NT2/D1 (cell line): ENCODE data around the gene OLFM3.

Experiments used
- SUZ12 ChIP-seq: IDR thresholded peaks from 2 replicates; pipeline ENCODE4 v1.6.1; 2011; ENCODE audit not compliant: insufficient read length, insufficient read depth; ENCODE audit errors: extremely low read depth
- YY1 ChIP-seq: IDR thresholded peaks from 2 replicates; pipeline ENCODE4 v1.6.1; 2011; ENCODE audit not compliant: insufficient read length, insufficient read depth
- ZNF274 ChIP-seq: IDR thresholded peaks from 2 replicates; pipeline ENCODE4 v1.6.1; 2011; ENCODE audit warnings: mild to moderate bottlenecking, low read depth, low read length

- TF ChIP-seq YY1 = no peak
- TF ChIP-seq ZNF274 = no peak
- no peak for TF ChIP-seq SUZ12
Observed at GRCh38 chr1:101929343-101929742, 67.4 kb downstream of the OLFM3 start.
